ENCODE measurements around the gene NFKBIE.

Gene NFKBIE

DNA sequence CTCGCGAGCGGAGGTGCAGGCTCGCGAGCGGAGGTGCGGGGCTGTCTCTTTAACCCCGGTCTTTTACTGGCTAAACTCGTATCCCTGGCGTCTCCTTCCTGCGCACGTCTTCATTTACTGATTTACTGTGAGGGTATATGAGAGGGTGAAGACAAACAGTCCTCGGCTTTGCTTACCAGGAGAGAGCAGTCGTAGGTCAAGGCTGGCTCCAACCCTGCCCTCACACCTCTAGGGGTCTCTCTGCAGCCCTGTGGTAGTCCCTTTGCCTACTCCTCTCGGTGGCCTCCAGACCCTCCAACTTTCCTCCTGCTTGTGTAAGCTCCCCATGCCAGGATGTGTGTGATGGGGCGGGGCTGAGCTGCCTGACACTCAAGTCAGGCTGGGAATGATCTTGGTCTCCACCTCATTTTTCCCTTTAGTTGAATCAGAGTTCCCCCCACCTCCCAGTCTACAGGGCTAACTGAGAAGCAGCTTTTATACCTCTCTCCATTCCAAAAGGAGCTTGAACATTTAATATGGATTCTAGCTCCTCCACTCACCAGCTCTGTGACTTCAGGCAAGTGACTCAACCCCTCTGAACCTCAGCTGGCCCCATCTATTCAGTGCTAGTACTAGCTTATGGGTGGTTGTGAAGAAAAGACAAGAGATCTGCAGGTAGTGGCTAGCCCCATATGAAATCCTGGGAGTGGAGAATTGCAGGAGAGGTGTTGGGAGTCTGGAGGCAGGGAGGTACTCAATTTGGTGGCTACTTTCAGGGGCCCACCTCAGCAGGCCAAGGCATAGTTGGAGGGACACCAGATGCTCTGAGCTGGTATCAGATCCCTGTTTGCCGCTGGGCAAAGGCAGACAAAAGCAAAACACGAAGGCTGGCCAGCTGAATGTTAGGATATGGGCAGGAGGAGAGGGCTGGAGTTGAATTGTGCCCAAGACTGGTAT, 41.1 kb downstream of the NFKBIE start:
- DNase-seq, result no peak

GRCh38 chr6:44223319-44224028, 41.9 kb downstream of the NFKBIE start, which contains the start of gene SLC29A1:
Gene SLC29A1 (plus strand): TSS chr6:44223595. CDS start chr6:44227314, 3,719 bp downstream.
- DNase-seq, result peak; percentile 79

- no peak for DNase-seq
Observed at GRCh38 chr6:44222486-44223318, 42.6 kb downstream of the NFKBIE start.

DNA sequence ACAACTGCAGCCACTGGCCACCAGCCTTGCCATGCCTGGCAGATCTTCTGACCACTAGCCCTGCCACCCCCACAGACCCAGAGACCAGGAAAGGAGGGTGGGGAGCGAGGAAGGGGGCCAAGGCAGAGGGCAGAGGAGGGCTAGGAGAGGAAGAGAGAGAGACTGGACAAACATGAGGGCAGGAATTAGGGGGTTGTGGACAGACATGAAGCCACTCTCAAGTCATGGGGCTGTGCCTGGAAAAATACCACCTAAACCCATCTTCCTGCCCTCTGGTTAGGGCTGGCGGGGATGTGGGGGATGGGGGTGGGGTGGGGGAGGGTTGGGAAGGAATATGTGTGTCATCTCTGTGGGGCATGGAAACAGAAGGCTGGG, 43.4 kb downstream of the NFKBIE start:
- no peak for DNase-seq

DNA sequence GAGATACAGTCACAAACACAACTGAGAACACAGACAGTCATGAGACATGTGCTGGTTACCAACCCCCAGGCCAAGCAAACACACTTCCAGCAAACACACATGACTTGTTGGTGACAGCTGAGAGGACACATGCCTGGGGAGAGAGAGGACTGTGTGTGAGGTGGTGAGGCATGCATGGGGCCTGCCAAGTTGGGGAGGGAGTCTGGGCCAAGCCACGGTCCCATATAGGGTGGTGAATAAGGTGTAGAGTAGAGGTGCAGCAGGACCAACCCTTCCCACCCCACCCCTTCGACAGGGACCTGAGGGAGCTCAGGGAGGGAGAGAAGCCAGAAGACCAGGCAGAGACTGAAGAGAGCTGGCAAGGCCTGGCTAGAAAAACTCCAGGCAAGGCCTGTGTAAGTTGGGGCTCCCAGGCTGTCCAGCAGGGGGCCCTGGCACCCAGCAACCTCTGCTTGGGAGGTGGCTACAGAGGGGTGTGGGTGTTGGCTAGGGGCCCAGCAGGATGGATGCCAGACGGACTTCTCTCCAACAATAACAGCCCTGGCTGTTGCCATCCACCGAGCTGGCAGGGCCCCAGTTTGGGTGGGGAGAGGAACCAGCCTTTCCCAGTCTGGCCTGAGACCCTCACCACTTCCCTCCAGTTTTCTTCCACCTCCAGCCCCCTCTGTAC, 43.9 kb downstream of the NFKBIE start:
- DNase-seq, result peak; percentile 28

GRCh38 chr6:44220913-44221290, 44.4 kb downstream of the NFKBIE start:
- DNase-seq, result no peak

DNA sequence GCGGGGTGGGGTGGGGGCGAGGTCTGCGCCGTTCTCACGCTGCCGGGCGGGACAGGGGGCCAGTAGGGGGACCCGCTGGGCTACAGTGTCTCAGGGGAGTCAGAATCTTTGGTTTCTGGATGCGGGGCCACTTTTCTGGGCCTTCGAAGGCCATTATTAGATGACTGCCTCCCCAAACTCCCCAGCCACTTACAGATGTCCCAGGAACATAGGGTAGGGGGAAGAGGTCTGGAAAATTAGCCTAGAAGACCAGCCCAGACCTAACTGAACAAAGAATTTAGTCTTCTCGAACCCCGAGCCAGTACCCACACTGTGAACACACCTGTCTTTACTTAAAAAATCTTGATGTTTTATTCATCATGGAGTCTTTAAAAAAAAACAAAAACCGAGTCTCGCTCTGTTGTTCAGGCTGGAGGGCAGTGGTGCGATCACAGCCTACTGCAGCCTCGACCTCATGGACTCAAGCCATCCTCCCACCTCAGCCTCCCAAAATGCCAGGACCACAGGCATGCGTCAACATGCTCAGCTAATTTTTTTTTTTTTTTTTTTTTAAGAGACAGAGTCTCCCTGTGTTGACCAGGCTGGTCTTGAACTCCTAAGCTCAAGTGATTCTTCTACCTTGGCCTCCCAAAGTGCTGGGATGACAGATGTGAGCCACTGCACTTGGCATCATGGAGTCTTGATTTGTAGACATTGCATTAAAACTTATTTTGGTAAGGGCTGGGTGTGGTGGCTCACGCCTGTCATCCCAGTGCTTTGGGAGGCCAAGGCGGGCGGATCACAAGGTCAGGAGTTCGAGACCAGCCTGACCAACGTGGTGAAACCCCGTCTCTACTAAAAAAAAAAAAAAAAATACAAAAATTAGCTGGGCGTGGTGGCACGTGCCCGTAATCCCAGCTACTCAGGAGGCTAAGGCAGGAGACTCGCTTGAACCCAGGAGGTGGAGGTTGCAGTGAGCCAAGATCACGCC, 45.3 kb downstream of the NFKBIE start:
- DNase-seq, result no peak

GRCh38 chr6:44219053-44219814, 46.1 kb downstream of the NFKBIE start:
- no peak for DNase-seq

GRCh38 chr6:44217332-44218143, 47.8 kb downstream of the NFKBIE start:
- no peak for DNase-seq

DNA sequence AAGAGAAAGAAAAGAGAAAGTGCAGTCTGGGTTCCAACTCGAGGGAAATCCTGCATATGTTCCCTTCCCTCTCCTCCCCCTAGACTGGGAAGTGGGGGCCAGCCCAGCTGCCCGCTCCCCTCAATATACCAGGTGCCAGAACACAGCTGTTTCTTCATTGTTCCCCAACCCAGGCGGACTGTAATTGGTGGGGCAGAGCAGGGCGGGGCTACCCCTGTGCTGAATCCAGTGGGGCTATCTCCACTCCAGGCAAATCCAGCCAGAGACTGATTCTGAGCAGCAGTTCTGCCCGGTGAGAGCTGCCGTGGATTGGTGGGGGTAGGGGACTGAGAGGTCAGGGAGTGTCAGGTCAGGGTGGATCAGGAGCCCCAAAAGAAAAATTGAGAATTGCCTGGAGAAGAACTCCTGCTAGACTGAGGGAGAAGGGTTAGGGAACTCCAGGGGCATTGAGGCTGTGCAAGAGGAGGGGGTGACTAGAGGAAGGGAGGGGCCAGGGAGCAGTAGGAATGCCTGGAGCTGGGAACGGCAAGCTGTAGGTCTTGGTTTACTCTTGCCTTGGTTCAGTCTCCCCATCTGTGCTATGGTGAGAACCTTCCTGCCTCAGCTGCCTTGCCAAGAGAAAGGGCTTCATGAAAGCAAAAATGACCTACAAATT, 48.5 kb downstream of the NFKBIE start, which contains the start of gene MYMX:
Gene MYMX, plus strand, starts transcription at position 250 of the 655 bp plus-strand sequence. CDS start 546 bp downstream, outside the sequence.
- no peak for DNase-seq

DNA sequence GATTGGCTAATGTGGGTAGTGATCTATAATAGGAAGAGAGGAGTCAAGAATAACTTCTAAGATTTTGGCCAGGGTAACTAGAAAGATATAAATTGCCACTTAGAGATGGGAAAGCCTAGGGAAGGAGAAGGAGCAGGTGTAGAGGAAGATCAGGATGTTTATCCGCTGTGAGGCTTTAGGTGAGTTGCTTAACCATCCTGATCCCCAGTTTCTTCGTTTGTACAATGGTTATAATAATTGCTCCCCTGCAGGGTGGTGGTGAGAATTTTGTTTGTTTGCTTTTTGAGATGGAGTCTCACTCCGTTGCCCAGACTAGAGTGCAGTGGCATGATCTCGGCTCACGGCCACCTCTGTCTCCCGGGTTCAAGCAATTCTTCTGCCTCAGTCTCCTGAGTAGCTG, 51.0 kb downstream of the NFKBIE start:
- no peak for DNase-seq

DNA sequence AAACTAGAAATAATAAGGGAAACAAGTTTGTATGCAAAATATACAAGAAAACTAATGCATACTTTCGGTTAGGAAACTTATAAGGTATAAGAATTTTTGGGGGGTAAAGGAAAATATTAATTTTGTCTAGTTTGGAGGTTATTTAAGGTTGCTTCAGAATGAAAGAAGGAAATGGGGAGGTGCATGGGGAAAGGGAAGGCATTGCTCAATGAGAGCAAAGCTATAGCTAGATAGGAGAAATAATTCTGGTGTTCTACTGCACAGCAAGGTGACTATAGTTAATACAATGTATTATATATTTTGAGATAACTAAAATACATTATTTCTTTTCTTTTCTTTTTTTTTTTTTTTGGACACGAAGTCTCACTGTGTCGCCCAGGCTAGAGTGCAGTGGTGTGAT, 54.1 kb downstream of the NFKBIE start:
- DNase-seq, result no peak

Data from NCI-H2171 (cell line).